Fibroblast of lung (primary cell): ENCODE data around the gene PCAT7.

Experiments
- EZH2 ChIP-seq: IDR thresholded peaks from 2 replicates; pipeline ENCODE4 v1.5.1; 2012; ENCODE audit warnings: low read length, control low read depth, mild to moderate bottlenecking; ENCODE audit errors: missing control alignments
- TF ChIP-seq, protein P1 (sequence below), 2 donors: IDR thresholded peaks in 1 of 2; conservative IDR thresholded peaks in 1 of 2; 1 replicate in 1 of 2; 2 replicates in 1 of 2; pipeline ENCODE4 v1.5.1; 2011 to 2012; ENCODE audit warnings: low read length in 2 of 2, control low read depth in 1 of 2, inconsistent platforms in 1 of 2, low read depth in 1 of 2, mild to moderate bottlenecking in 1 of 2

- TF ChIP-seq, protein P1, sequence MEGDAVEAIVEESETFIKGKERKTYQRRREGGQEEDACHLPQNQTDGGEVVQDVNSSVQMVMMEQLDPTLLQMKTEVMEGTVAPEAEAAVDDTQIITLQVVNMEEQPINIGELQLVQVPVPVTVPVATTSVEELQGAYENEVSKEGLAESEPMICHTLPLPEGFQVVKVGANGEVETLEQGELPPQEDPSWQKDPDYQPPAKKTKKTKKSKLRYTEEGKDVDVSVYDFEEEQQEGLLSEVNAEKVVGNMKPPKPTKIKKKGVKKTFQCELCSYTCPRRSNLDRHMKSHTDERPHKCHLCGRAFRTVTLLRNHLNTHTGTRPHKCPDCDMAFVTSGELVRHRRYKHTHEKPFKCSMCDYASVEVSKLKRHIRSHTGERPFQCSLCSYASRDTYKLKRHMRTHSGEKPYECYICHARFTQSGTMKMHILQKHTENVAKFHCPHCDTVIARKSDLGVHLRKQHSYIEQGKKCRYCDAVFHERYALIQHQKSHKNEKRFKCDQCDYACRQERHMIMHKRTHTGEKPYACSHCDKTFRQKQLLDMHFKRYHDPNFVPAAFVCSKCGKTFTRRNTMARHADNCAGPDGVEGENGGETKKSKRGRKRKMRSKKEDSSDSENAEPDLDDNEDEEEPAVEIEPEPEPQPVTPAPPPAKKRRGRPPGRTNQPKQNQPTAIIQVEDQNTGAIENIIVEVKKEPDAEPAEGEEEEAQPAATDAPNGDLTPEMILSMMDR (conservative IDR thresholded peaks at IDR 0.05 in 1 of 2, IDR thresholded peaks at IDR 0.05 in 1 of 2; ENCODE audit: low read depth in 1 of 2, low read length in 2 of 2) = no peak
- TF ChIP-seq EZH2 = no peak
These were observed 8.7 kb downstream of the PCAT7 start for GRCh38 chr9:94563548-94563947.
